Thoracic aorta (tissue), 2 donors: ENCODE results near the gene HRAS. TPM values are rescaled to one million over a fixed set of nuclear protein-coding genes. Genes with fewer than 3 reads are reported as not detected.

ENCODE experiments used
- ATAC-seq: fragments of 150-250 bp; one replicate; pipeline ENCODE4 v1.8.0; 2017; ENCODE audit warnings: low read depth; ENCODE audit not compliant: insufficient number of reproducible peaks, low FRiP score
- DNase-seq: peaks from one replicate; pipeline ENCODE4 v3.0.0-alpha.2; 2020; ENCODE audit warnings: low spot score
- H3K27ac ChIP-seq, 2 donors: fragments of 200-600 bp; sonication (generic); 1 replicate in 1 of 2; 2 replicates in 1 of 2; pipeline ENCODE4 v1.5.1; 2016; ENCODE audit warnings: mild to moderate bottlenecking in 2 of 2, moderate library complexity in 2 of 2
- H3K27me3 ChIP-seq: fragments of 200-600 bp; sonication (generic); replicated peaks from 2 replicates; pipeline ENCODE4 v1.6.0; 2016; ENCODE audit warnings: mild to moderate bottlenecking; ENCODE audit not compliant: insufficient read depth
- H3K36me3 ChIP-seq: fragments of 200-600 bp; sonication (generic); one replicate; pipeline ENCODE4 v1.5.1; 2016
- H3K4me1 ChIP-seq, 2 donors: fragments of 200-600 bp; sonication (generic); 1 replicate in 1 of 2; 2 replicates in 1 of 2; pipeline versions ENCODE4 v1.5.1 to v1.6.0; 2016; ENCODE audit warnings: low read depth in 2 of 2, mild to moderate bottlenecking in 1 of 2; ENCODE audit not compliant: control insufficient read depth in 1 of 2
- H3K4me3 ChIP-seq: fragments of 200-600 bp; sonication (generic); 2 replicates; pipeline ENCODE4 v1.5.1; 2016; ENCODE audit warnings: mild to moderate bottlenecking
- H3K9me3 ChIP-seq: fragments of 200-600 bp; sonication (generic); 2 replicates; pipeline ENCODE4 v1.5.1; 2016
- total RNA-seq, 2 donors: library from RNA; depleted of rRNA; stranded (reverse); fragments of >200 nt; gene quantifications; one replicate each; pipeline versions ENCODE4 v1.1.0 to v1.2.3, GENCODE V29; 2016
- TF ChIP-seq, protein P1 (sequence below): fragments of 200-600 bp; sonication (generic); IDR thresholded peaks from one replicate; pipeline ENCODE4 v1.5.1; 2019; ENCODE audit warnings: antibody characterized with exemption

Gene HRAS
- total RNA-seq = 10 to 100 TPM; 17.7 to 32.4 TPM

- no peaks in the 10 kb centered on the region for H3K9me3 ChIP-seq
- peak within 1 kb of the TSS; percentile 96 for H3K4me3 ChIP-seq
Measured at GRCh38 chr11:535519-536454, at the start of gene HRAS. Gene HRAS (minus strand): TSS chr11:535576.

DNA sequence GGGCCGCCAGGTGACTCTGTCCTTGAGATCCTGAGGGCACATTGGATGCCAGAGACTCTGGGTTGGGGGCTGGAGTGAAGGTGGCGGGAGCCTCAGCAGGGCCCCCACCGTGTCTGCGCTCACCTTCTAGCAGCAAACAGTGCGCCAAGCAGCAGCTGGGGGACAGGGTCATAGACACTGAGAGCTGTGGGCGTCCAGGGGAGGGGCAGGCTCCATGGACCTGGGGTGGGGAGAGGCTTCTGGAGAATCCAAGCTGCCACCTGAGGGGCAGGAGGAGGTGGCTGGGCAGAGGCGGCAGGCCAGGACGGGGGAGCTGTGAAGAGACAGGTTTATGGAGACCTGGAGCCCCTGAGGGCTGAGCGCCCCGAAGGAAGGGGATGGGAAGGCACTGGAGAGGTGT lies 48.9 kb upstream of the HRAS start:
- Histone ChIP-seq H3K27me3 (no peaks in the 10 kb centered on the region), H3K4me3 (no peak overlapping the region), H3K27ac (no peak overlapping the region), H3K4me1 (peaks cover 9 to 11% of the 10 kb centered on the region in 2 donors), H3K9me3 (no peaks in the 10 kb centered on the region), H3K36me3 (peaks cover 62% of the 10 kb centered on the region)
- TF ChIP-seq, protein P1, sequence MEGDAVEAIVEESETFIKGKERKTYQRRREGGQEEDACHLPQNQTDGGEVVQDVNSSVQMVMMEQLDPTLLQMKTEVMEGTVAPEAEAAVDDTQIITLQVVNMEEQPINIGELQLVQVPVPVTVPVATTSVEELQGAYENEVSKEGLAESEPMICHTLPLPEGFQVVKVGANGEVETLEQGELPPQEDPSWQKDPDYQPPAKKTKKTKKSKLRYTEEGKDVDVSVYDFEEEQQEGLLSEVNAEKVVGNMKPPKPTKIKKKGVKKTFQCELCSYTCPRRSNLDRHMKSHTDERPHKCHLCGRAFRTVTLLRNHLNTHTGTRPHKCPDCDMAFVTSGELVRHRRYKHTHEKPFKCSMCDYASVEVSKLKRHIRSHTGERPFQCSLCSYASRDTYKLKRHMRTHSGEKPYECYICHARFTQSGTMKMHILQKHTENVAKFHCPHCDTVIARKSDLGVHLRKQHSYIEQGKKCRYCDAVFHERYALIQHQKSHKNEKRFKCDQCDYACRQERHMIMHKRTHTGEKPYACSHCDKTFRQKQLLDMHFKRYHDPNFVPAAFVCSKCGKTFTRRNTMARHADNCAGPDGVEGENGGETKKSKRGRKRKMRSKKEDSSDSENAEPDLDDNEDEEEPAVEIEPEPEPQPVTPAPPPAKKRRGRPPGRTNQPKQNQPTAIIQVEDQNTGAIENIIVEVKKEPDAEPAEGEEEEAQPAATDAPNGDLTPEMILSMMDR = no peak
- no peak for DNase-seq
- ATAC-seq = no peak

More at GRCh38 chr11:535519-536454, at the start of gene HRAS:
- DNase-seq = peak; percentile 54
- H3K27ac ChIP-seq = peak within 1 kb of the TSS; percentile 22 to 65
- no peaks in the 10 kb centered on the region for H3K27me3 ChIP-seq
- H3K36me3 ChIP-seq = peaks cover 12% of the 10 kb centered on the region
- peaks cover 16 to 35% of the 10 kb centered on the region in 2 donors for H3K4me1 ChIP-seq
- TF ChIP-seq, protein P1 = no peak
- ATAC-seq = peak; percentile 58

DNA sequence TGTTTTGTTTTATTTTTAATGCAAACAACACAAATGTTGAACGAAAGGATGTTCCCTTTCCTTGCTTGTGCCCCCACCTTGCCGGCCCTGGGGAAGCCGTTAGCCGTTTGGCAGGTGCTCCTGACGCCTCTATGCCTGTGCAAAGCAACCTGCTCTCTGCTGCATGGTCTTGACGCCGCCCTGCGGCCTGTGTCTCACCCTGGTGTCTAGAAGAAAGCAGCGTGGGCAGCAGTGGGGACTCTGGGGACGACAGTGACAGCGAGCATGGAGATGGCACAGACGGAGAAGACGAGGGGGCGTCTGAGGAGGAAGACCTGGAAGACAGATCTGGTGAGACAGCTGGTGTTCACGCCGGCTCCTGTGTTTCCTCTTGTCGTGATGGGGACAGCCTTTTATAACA lies 46.4 kb upstream of the HRAS start:
- peaks cover 38% of the 10 kb centered on the region for H3K36me3 ChIP-seq

GRCh38 chr11:581342-581741 lies 46.0 kb upstream of the HRAS start:
- peaks cover 34% of the 10 kb centered on the region for H3K36me3 ChIP-seq
- no peak overlapping the region for H3K4me3 ChIP-seq
- H3K27ac ChIP-seq = no peak overlapping the region
- H3K27me3 ChIP-seq = no peaks in the 10 kb centered on the region
- H3K4me1 ChIP-seq = peaks cover 33 to 35% of the 10 kb centered on the region in 2 donors
- no peak for ATAC-seq
- TF ChIP-seq, protein P1 = no peak
- no peak for DNase-seq
- H3K9me3 ChIP-seq = no peaks in the 10 kb centered on the region

More for the DNA sequence above, 46.4 kb upstream of the HRAS start:
- H3K27ac ChIP-seq = no peak overlapping the region
- DNase-seq = no peak
- H3K27me3 ChIP-seq = no peaks in the 10 kb centered on the region
- no peaks in the 10 kb centered on the region for H3K9me3 ChIP-seq
- peaks cover 33 to 35% of the 10 kb centered on the region in 2 donors for H3K4me1 ChIP-seq
- TF ChIP-seq, protein P1 = no peak
- no peak overlapping the region for H3K4me3 ChIP-seq
- no peak for ATAC-seq

- H3K36me3 ChIP-seq = peaks cover 28% of the 10 kb centered on the region
- no peak overlapping the region for H3K4me3 ChIP-seq
- H3K27ac ChIP-seq = no peak overlapping the region
- ATAC-seq (no peak), DNase-seq (no peak)
- H3K4me1 ChIP-seq = peaks cover 36 to 39% of the 10 kb centered on the region in 2 donors
- H3K9me3 ChIP-seq = no peaks in the 10 kb centered on the region
- TF ChIP-seq, protein P1 = no peak
- no peaks in the 10 kb centered on the region for H3K27me3 ChIP-seq
Measured at GRCh38 chr11:579830-580601, 44.6 kb upstream of the HRAS start.
